Endothelial cell of umbilical vein (primary cell): ENCODE measurements around the gene TIMM10B. TPM values are rescaled to one million over a fixed set of nuclear protein-coding genes. Genes with fewer than 3 reads are reported as not detected.

Experiments used
- BruUV-seq: library from RNA; stranded (reverse); fragments of 400-500 nt; replicated peaks from 2 replicates; lab custom pipeline; 2021; lab: Mats Ljungman, UMichigan
- CTCF ChIA-PET: fragments of 300-600, 350-600 bp; sonication (Branson Sonifier 250); formaldehyde crosslinking; loops from one replicate; lab custom pipeline; 2021; ENCODE audit warnings: antibody characterized with exemption, inconsistent platforms; lab: Charles Lee
- POLR2A ChIA-PET: fragments of 300-600, 350-600 bp; sonication (Branson Sonifier 250); formaldehyde crosslinking; loops from one replicate; lab custom pipeline; 2021; ENCODE audit warnings: antibody characterized with exemption, inconsistent platforms; lab: Charles Lee
- DNase-seq: peaks from one replicate; pipeline ENCODE4 v3.0.0-alpha.2; 2011; ENCODE audit warnings: low read depth, low spot score
- FAIRE-seq: peaks from 2 replicates; lab custom pipeline; 2011; peaks lifted over from hg19 to GRCh38; lab: Jason Lieb, UNC
- H2AFZ ChIP-seq: 2 replicates; pipeline ENCODE4 v1.6.0; 2012; ENCODE audit warnings: low read depth, low read length, control low read depth, inconsistent platforms
- H3K27ac ChIP-seq: 2 replicates; pipeline ENCODE4 v1.5.1; 2011; ENCODE audit warnings: low read depth, mild to moderate bottlenecking, control low read depth, low read length, moderate library complexity; ENCODE audit not compliant: insufficient read depth
- H3K27me3 ChIP-seq, 2 experiments: 2 replicates each; pipeline versions ENCODE4 v1.6.0 to v1.6.1; 2011; ENCODE audit warnings: low read length in 2 of 2, mixed read lengths in 1 of 2; ENCODE audit not compliant: control insufficient read depth in 2 of 2, insufficient read depth in 2 of 2
- H3K36me3 ChIP-seq, 2 experiments: 2 replicates in 1 of 2; 3 replicates in 1 of 2; pipeline ENCODE4 v1.5.1; 2011; ENCODE audit warnings: low read length in 2 of 2, mild to moderate bottlenecking in 1 of 2, moderate library complexity in 1 of 2; ENCODE audit not compliant: control insufficient read depth in 2 of 2, insufficient read depth in 2 of 2; ENCODE audit errors: extremely low read depth in 1 of 2
- H3K4me1 ChIP-seq: 3 replicates; pipeline ENCODE4 v1.5.1; 2011; ENCODE audit warnings: mild to moderate bottlenecking, low read length; ENCODE audit not compliant: control insufficient read depth, insufficient read depth; ENCODE audit errors: extremely low read depth
- H3K4me2 ChIP-seq: 2 replicates; pipeline ENCODE4 v1.6.1; 2011; ENCODE audit warnings: low read length, control low read depth, mixed read lengths; ENCODE audit not compliant: insufficient read depth
- H3K4me3 ChIP-seq, 3 experiments: fragments of 200-600 bp in 1 of 3; sonication (generic), shearing (Covaris generic) in 1 of 3; replicated peaks in 1 of 3; 2 replicates each; pipeline ENCODE4 v1.5.1; 2011 to 2016; ENCODE audit warnings: control low read depth in 3 of 3, low read length in 3 of 3, mild to moderate bottlenecking in 2 of 3, inconsistent platforms in 1 of 3, low read depth in 1 of 3, moderate library complexity in 1 of 3; ENCODE audit not compliant: insufficient read depth in 1 of 3
- H3K79me2 ChIP-seq: 2 replicates; pipeline ENCODE4 v1.6.0; 2012; ENCODE audit warnings: low read length, inconsistent platforms; ENCODE audit not compliant: control insufficient read depth, insufficient read depth
- H3K9ac ChIP-seq: replicated peaks from 2 replicates; pipeline ENCODE3; 2011; ENCODE audit warnings: low read length, control low read depth; ENCODE audit not compliant: insufficient read depth; ENCODE audit errors: extremely low read depth
- H3K9me1 ChIP-seq: replicated peaks from 3 replicates; pipeline ENCODE4 v1.6.0; 2011; ENCODE audit warnings: mild to moderate bottlenecking, low read length; ENCODE audit not compliant: control insufficient read depth, insufficient read depth; ENCODE audit errors: extremely low read depth
- H3K9me3 ChIP-seq: replicated peaks from 2 replicates; pipeline ENCODE4 v1.5.1; 2012; ENCODE audit warnings: low read length, inconsistent platforms; ENCODE audit not compliant: control insufficient read depth, insufficient read depth
- H4K20me1 ChIP-seq: replicated peaks from 2 replicates; pipeline ENCODE3; 2011; ENCODE audit warnings: mild to moderate bottlenecking, low read length; ENCODE audit not compliant: control insufficient read depth, insufficient read depth; ENCODE audit errors: extremely low read depth
- CTCF ChIP-seq, 2 donors: IDR thresholded peaks; 1 replicate in 1 of 2; 2 replicates in 1 of 2; pipeline ENCODE4 v1.5.1; 2011; ENCODE audit warnings: low read length in 2 of 2, mild to moderate bottlenecking in 2 of 2, moderate library complexity in 2 of 2, control low read depth in 1 of 2, inconsistent platforms in 1 of 2, low read depth in 1 of 2; ENCODE audit not compliant: insufficient read depth in 1 of 2; ENCODE audit errors: extremely low read depth in 1 of 2
- EZH2 ChIP-seq: IDR thresholded peaks from 2 replicates; pipeline ENCODE4 v1.6.1; 2012; ENCODE audit warnings: borderline replicate concordance, low read depth, mild to moderate bottlenecking, moderate library complexity, low read length, inconsistent platforms; ENCODE audit not compliant: severe bottlenecking
- FOS ChIP-seq: IDR thresholded peaks from 2 replicates; pipeline ENCODE4 v1.6.1; 2011; ENCODE audit warnings: mild to moderate bottlenecking, low read length, moderate library complexity, borderline replicate concordance; ENCODE audit not compliant: insufficient read depth
- GATA2 ChIP-seq: IDR thresholded peaks from 2 replicates; pipeline ENCODE4 v1.7.0; 2011; ENCODE audit warnings: low read depth, mild to moderate bottlenecking, moderate library complexity, mixed read lengths, low read length; ENCODE audit not compliant: insufficient read length, insufficient read depth
- JUN ChIP-seq: IDR thresholded peaks from 2 replicates; pipeline ENCODE4 v1.6.1; 2011; ENCODE audit warnings: borderline replicate concordance, low read depth; ENCODE audit not compliant: insufficient read length, insufficient read depth
- MYC ChIP-seq: IDR thresholded peaks from one replicate; pipeline ENCODE4 v1.6.1; 2011; ENCODE audit warnings: mild to moderate bottlenecking, low read depth, low read length
- POLR2A ChIP-seq: IDR thresholded peaks from 2 replicates; pipeline ENCODE4 v1.6.1; 2012; ENCODE audit warnings: low read depth, mild to moderate bottlenecking, control low read depth, low read length
- POLR2AphosphoS5 ChIP-seq: IDR thresholded peaks from 2 replicates; pipeline ENCODE4 v1.6.1; 2012; ENCODE audit warnings: low read depth, mild to moderate bottlenecking, control low read depth, low read length, moderate library complexity; ENCODE audit not compliant: insufficient read depth
- dilution Hi-C: fragments of 300-500 bp; cut with MboI; formaldehyde crosslinking; loops from one replicate; pipeline ENCODE4 v1.15.0; 2019; ENCODE audit warnings: low sequenced_read_pairs; ENCODE audit not compliant: extremely low pct_ligation_motif_present
- intact Hi-C: fragments of 100-400 bp; cut with micrococcal nuclease; formaldehyde crosslinking; loops from one replicate; pipeline ENCODE4 v1.10.0; 2022
- polyA plus RNA-seq, 4 experiments: library from polyadenylated mRNA; depleted of rRNA in 3 of 4; stranded (reverse) in 3 of 4; unstranded in 1 of 4; fragments of >200 nt; gene quantifications; 2 replicates each; pipeline versions ENCODE4 v1.2.1 to v1.2.3, GENCODE V29; 2011 to 2012; ENCODE audit warnings: missing spikeins in 1 of 4
- total RNA-seq: library from RNA; stranded (reverse); gene quantifications from 2 replicates; pipeline ENCODE4 v1.2.3, GENCODE V29; 2021
- TF ChIP-seq, protein P1 (sequence below): IDR thresholded peaks from 2 replicates; pipeline ENCODE4 v1.6.1; 2011; ENCODE audit not compliant: insufficient read depth, insufficient read length

The TIMM10B gene
- total and polyA plus RNA-seq, 2 donors (not counting 3 experiments of a cell fraction or from before 2014, with no cell fraction given) = 31.3 to 36.5 TPM

DNA sequence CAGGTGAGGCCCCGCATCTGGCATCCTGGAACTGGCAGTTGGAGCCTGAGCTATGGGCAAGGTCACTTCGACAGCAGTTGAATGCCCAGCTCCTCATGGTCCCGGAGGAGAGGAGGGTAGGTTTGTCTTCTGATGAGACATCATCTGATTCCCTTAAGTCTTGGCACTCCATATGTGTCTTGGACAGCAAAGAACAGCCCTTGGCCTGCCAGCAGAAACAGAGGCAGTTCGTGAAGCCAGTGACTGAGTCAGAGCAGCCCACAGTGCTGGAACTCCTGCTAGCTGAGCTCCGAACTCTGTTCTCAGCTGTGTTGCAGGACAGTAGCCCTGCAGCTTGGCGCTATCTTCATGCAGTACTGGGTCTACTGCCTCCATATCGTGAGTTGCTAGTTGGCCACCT, 16.8 kb downstream of the TIMM10B start:
- H3K9me1 ChIP-seq = no peaks in the 10 kb centered on the region
- no peaks in the 10 kb centered on the region for H3K27me3 ChIP-seq
- no peak overlapping the region for H3K4me2 ChIP-seq
- no TSS peak for BruUV-seq
- no peaks in the 10 kb centered on the region for H4K20me1 ChIP-seq
- H3K9ac ChIP-seq = no peak overlapping the region
- H3K27ac ChIP-seq = no peak overlapping the region
- no peak for FAIRE-seq
- ChIA-PET CTCF (interaction anchor here (0.8 to 3.1 kb wide), 6 partner anchors 33 to 119 kb away, joined by 3 to 9 read pairs (median 6); no protein-coding TSS in a partner anchor), POLR2A (no interaction called here)
- TF ChIP-seq GATA2 (no peak), POLR2A (no peak), POLR2AphosphoS5 (no peak), FOS (no peak), MYC (no peak), EZH2 (no peak), CTCF (IDR thresholded peaks at IDR 0.05; ENCODE audit: extremely low read depth in 1 of 2, insufficient read depth in 1 of 2, low read depth in 1 of 2, low read length in 2 of 2) (no peak), JUN (no peak)
- TF ChIP-seq, protein P1, sequence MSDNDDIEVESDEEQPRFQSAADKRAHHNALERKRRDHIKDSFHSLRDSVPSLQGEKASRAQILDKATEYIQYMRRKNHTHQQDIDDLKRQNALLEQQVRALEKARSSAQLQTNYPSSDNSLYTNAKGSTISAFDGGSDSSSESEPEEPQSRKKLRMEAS = no peak
- peaks cover 0 to 2% of the 10 kb centered on the region in 2 experiments for H3K36me3 ChIP-seq
- no peaks in the 10 kb centered on the region for H3K9me3 ChIP-seq
- dilution Hi-C loops = no loop called here
- H3K4me3 ChIP-seq = no peak overlapping the region
- intact Hi-C loops = no loop called here
- no peaks in the 10 kb centered on the region for H3K4me1 ChIP-seq
- no peaks in the 10 kb centered on the region for H3K79me2 ChIP-seq
- H2AFZ ChIP-seq = no peak overlapping the region
- no peak for DNase-seq
